ENCODE measurements around the gene TBC1D7.

GRCh38 chr6:13289789-13290318 lies 38.5 kb downstream of the TBC1D7 start:
- TF ChIP-seq CTCF (IDR thresholded peaks at IDR 0.05), result no peak
- TF ChIP-seq ZFX (IDR thresholded peaks at IDR 0.05; ENCODE audit: borderline replicate concordance), result no peak
